Trophoblast cell (in vitro differentiated cells and primary cell): ENCODE data around the gene GRHPR.

ENCODE experiments used
- DNase-seq, 2 donors: peaks; one replicate each; pipeline ENCODE4 v3.0.0-alpha.2; 2016
- H2AFZ ChIP-seq: 2 replicates; pipeline ENCODE4 v1.6.1; 2013; ENCODE audit warnings: low read length, moderate library complexity, mild to moderate bottlenecking; ENCODE audit not compliant: insufficient read depth, poor library complexity
- H2AK5ac ChIP-seq: 2 replicates; pipeline ENCODE4 v1.6.1; 2013; ENCODE audit warnings: mild to moderate bottlenecking, low read length
- H2BK120ac ChIP-seq: 2 replicates; pipeline ENCODE4 v1.6.1; 2013; ENCODE audit warnings: low read length, mild to moderate bottlenecking, moderate library complexity; ENCODE audit not compliant: insufficient read depth, poor library complexity
- H2BK12ac ChIP-seq: 2 replicates; pipeline ENCODE4 v1.6.1; 2013; ENCODE audit warnings: mild to moderate bottlenecking, low read length, moderate library complexity
- H2BK5ac ChIP-seq: 2 replicates; pipeline ENCODE4 v1.6.1; 2013; ENCODE audit warnings: low read length, low read depth, moderate library complexity, mild to moderate bottlenecking; ENCODE audit not compliant: poor library complexity
- H3K14ac ChIP-seq: 2 replicates; pipeline ENCODE4 v1.6.1; 2013; ENCODE audit warnings: mild to moderate bottlenecking, low read length
- H3K18ac ChIP-seq: 2 replicates; pipeline ENCODE4 v1.6.1; 2013; ENCODE audit warnings: mild to moderate bottlenecking, low read length
- H3K23ac ChIP-seq: 2 replicates; pipeline ENCODE4 v1.6.1; 2013; ENCODE audit warnings: low read length
- H3K27ac ChIP-seq: 2 replicates; pipeline ENCODE4 v1.5.1; 2013; ENCODE audit warnings: low read depth, mild to moderate bottlenecking, inconsistent platforms, low read length, moderate library complexity
- H3K27me3 ChIP-seq: 2 replicates; pipeline ENCODE4 v1.6.1; 2013; ENCODE audit warnings: inconsistent platforms, mild to moderate bottlenecking, low read length, moderate library complexity; ENCODE audit not compliant: insufficient read depth
- H3K36me3 ChIP-seq, 2 experiments: 1 replicate in 1 of 2; 2 replicates in 1 of 2; pipeline ENCODE4 v1.6.1; 2013; ENCODE audit warnings: low read length in 2 of 2, mild to moderate bottlenecking in 2 of 2, moderate library complexity in 1 of 2; ENCODE audit not compliant: insufficient read depth in 2 of 2, control insufficient read depth in 1 of 2
- H3K4ac ChIP-seq: 2 replicates; pipeline ENCODE4 v1.6.1; 2013; ENCODE audit warnings: low read depth, mild to moderate bottlenecking, low read length, moderate library complexity
- H3K4me1 ChIP-seq, 2 experiments: 1 replicate in 1 of 2; 2 replicates in 1 of 2; pipeline ENCODE4 v1.6.1; 2013; ENCODE audit warnings: low read length in 2 of 2, mild to moderate bottlenecking in 2 of 2, moderate library complexity in 1 of 2; ENCODE audit not compliant: insufficient read depth in 2 of 2, control insufficient read depth in 1 of 2
- H3K4me2 ChIP-seq: 2 replicates; pipeline ENCODE4 v1.6.1; 2013; ENCODE audit warnings: inconsistent platforms, mild to moderate bottlenecking, low read length, moderate library complexity
- H3K4me3 ChIP-seq: 2 replicates; pipeline ENCODE4 v1.5.1; 2013; ENCODE audit warnings: mild to moderate bottlenecking, low read depth, low read length, inconsistent platforms
- H3K79me1 ChIP-seq: one replicate; pipeline ENCODE4 v1.6.1; 2013; ENCODE audit warnings: low read length
- H3K79me2 ChIP-seq: 2 replicates; pipeline ENCODE4 v1.6.1; 2013; ENCODE audit warnings: low read length, mild to moderate bottlenecking; ENCODE audit not compliant: control insufficient read depth, insufficient read depth, poor library complexity
- H3K9ac ChIP-seq: 2 replicates; pipeline ENCODE4 v1.6.1; 2013; ENCODE audit warnings: mild to moderate bottlenecking, low read length
- H3K9me3 ChIP-seq: 2 replicates; pipeline ENCODE4 v1.6.1; 2013; ENCODE audit warnings: low read depth, mild to moderate bottlenecking, control low read depth, inconsistent platforms, low read length; ENCODE audit not compliant: insufficient read depth
- H4K12ac ChIP-seq: 2 replicates; pipeline ENCODE4 v1.6.1; 2013; ENCODE audit warnings: low read depth, mild to moderate bottlenecking, low read length, moderate library complexity
- H4K8ac ChIP-seq: 2 replicates; pipeline ENCODE4 v1.6.1; 2013; ENCODE audit warnings: low read depth, mild to moderate bottlenecking, low read length, moderate library complexity
- H4K91ac ChIP-seq: one replicate; pipeline ENCODE4 v1.6.1; 2013; ENCODE audit warnings: low read depth, mild to moderate bottlenecking, low read length, moderate library complexity
- WGBS: extraction: QIAGEN DNeasy Blood & Tissue Kit; methylation state at CpG from one replicate; pipeline ENCODE4 v1.1.7; 2013; ENCODE audit warnings: missing lambda C conversion rate; ENCODE audit not compliant: insufficient read length, insufficient coverage; ENCODE audit errors: extremely low coverage; 5-methylcytosine and 5-hydroxymethylcytosine counted together

Gene GRHPR

GRCh38 chr9:37419204-37419603 lies 3.3 kb upstream of the GRHPR start:
- no peaks in the 10 kb centered on the region for H3K9me3 ChIP-seq

DNA sequence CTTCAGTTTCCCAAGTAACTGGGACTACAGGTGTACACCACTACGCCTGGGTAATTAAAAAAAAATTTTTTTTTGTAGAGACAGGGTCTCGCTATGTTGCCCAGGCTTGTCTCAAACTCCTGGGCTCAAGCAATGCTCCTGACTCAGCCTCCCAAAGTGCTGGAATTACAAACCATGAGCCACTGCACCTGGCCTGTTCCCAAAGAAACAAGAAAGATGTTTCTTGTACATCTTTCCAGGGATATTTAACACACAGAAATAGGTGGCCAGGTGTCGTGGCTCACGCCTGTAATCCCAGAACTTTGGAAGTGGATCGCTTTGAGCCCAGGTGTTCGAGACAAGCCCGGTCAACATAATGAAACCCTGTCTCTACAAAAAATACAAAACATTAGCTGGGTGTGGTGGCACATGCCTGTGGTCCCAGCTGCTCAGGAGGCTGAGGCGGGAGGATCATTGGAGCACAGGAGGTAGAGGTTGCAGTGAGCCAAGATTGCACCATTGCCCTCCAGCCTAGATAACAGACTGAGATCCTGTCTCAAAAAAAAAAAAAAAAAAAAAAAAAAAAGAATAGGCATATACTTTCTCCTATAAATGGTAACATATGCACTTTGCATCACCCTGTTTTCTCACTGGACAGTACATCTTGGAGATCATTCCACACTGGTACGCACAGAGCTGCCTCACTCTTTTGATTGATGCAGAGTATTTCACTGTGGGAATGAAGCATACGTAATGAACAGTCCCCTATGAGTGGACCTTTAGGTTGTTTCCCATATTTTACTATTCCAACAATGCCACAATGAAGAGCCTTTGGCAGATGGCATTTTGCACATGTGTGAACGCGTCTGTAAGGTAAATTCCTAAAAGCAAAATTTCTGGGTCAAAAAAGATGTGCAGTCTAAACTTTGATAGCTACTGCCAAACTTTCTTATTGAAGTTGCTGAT lies 2.0 kb upstream of the GRHPR start:
- Histone ChIP-seq H3K4me3 (no peak overlapping the region), H4K91ac (no peak overlapping the region), H2BK5ac (no peak overlapping the region), H3K27me3 (no peaks in the 10 kb centered on the region), H3K36me3 (peaks cover 1 to 3% of the 10 kb centered on the region in 2 experiments), H3K18ac (no peak overlapping the region), H4K8ac (no peak overlapping the region), H3K4me2 (no peak overlapping the region), H3K79me1 (peaks cover 6% of the 10 kb centered on the region), H3K4me1 (peaks cover 1 to 14% of the 10 kb centered on the region in 2 experiments), H2AFZ (no peak overlapping the region), H3K14ac (no peak overlapping the region), H3K23ac (no peak overlapping the region), H2BK120ac (no peak overlapping the region), H3K27ac (no peak overlapping the region), H2BK12ac (no peak overlapping the region), H3K9me3 (peaks cover 1% of the 10 kb centered on the region), H2AK5ac (no peak overlapping the region), H3K9ac (no peak overlapping the region), H3K4ac (no peak overlapping the region), H4K12ac (no peak overlapping the region), H3K79me2 (peaks cover 13% of the 10 kb centered on the region)
- WGBS, result no CpG with 5 or more reads among the region's 12 CpGs
- peak; percentile 70 to 76 for DNase-seq

More at GRCh38 chr9:37419204-37419603, 3.3 kb upstream of the GRHPR start:
- H2BK5ac ChIP-seq, result no peak overlapping the region
- H4K12ac ChIP-seq, result no peak overlapping the region
- H3K79me1 ChIP-seq, result peaks cover 12% of the 10 kb centered on the region
- H2BK12ac ChIP-seq, result no peak overlapping the region
- no peak overlapping the region for H3K14ac ChIP-seq
- no peak overlapping the region for H3K4me3 ChIP-seq
- no CpG with 5 or more reads among the region's 5 CpGs for WGBS
- H2BK120ac ChIP-seq, result no peak overlapping the region
- no peak overlapping the region for H4K91ac ChIP-seq
- H3K4ac ChIP-seq, result no peak overlapping the region
- peaks cover 11% of the 10 kb centered on the region for H3K79me2 ChIP-seq
- H3K27ac ChIP-seq, result no peak overlapping the region
- H3K4me2 ChIP-seq, result no peak overlapping the region
- H3K27me3 ChIP-seq, result no peaks in the 10 kb centered on the region
- no peak overlapping the region for H3K23ac ChIP-seq
- H4K8ac ChIP-seq, result no peak overlapping the region
- H2AK5ac ChIP-seq, result no peak overlapping the region
- no peak overlapping the region for H3K18ac ChIP-seq
- peaks cover 6 to 17% of the 10 kb centered on the region in 2 experiments for H3K4me1 ChIP-seq
- H3K36me3 ChIP-seq, result no peaks in the 10 kb centered on the region
- H3K9ac ChIP-seq, result no peak overlapping the region
- H2AFZ ChIP-seq, result no peak overlapping the region
- no peak for DNase-seq

DNA sequence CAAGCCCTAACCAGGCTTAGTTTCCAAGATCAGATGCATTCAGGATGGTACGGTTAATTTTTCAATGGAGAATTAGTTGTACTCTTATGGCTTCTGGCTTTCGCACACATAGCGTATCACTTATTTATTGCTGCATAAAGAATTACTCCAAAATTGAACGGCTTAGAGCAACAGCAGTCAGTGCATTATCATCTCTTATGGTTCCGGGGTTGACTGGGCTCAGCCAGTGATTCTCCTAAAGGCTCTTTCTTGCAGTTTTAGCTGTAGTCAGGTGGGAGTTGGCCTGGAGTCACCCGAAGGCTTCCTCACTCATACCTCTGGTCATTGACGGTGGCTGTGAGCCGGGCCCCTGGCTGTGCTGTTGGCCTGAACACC lies 595 bp upstream of the GRHPR start:
- Histone ChIP-seq H3K9me3 (peaks cover 1% of the 10 kb centered on the region), H2BK120ac (no peak overlapping the region)
- no CpG with 5 or more reads among the region's 8 CpGs for WGBS

GRCh38 chr9:37423508-37423907 lies 1.0 kb downstream of the GRHPR start:
- Histone ChIP-seq H3K27ac (no peak overlapping the region), H3K14ac (no peak overlapping the region), H3K79me2 (peaks cover 13% of the 10 kb centered on the region), H3K79me1 (peaks cover 6% of the 10 kb centered on the region), H3K4me2 (peak overlapping the region; percentile 85), H2AFZ (no peak overlapping the region), H3K9ac (no peak overlapping the region), H3K4me3 (no peak overlapping the region), H3K27me3 (no peaks in the 10 kb centered on the region), H3K4ac (peak overlapping the region; percentile 80), H3K4me1 (peaks cover 0 to 11% of the 10 kb centered on the region in 2 experiments), H2BK120ac (no peak overlapping the region), H4K12ac (no peak overlapping the region), H3K18ac (no peak overlapping the region), H2BK5ac (no peak overlapping the region), H4K8ac (no peak overlapping the region), H2BK12ac (no peak overlapping the region), H3K36me3 (peaks cover 26 to 27% of the 10 kb centered on the region in 2 experiments), H4K91ac (no peak overlapping the region), H2AK5ac (no peak overlapping the region), H3K23ac (no peak overlapping the region), H3K9me3 (peaks cover 1% of the 10 kb centered on the region)
- DNase-seq, result no peak
- no CpG with 5 or more reads among the region's 2 CpGs for WGBS

More for the DNA sequence above, 595 bp upstream of the GRHPR start:
- peak in 1 of 2 donors; percentile 28 for DNase-seq
- Histone ChIP-seq H2AFZ (peak overlapping the region; percentile 42), H2BK12ac (no peak overlapping the region), H3K27me3 (no peaks in the 10 kb centered on the region), H3K23ac (no peak overlapping the region), H3K4ac (no peak overlapping the region), H3K9ac (no peak overlapping the region), H4K12ac (peak overlapping the region; percentile 68), H3K18ac (peak overlapping the region; percentile 24), H3K27ac (peak overlapping the region; percentile 22), H3K4me2 (peak overlapping the region; percentile 85), H3K79me1 (peaks cover 6% of the 10 kb centered on the region), H3K4me1 (peaks cover 0 to 14% of the 10 kb centered on the region in 2 experiments), H3K79me2 (peaks cover 13% of the 10 kb centered on the region), H3K14ac (no peak overlapping the region), H3K4me3 (peak overlapping the region; percentile 98), H2AK5ac (no peak overlapping the region), H2BK5ac (peak overlapping the region; percentile 35), H4K91ac (peak overlapping the region; percentile 60), H4K8ac (peak overlapping the region; percentile 72), H3K36me3 (peaks cover 11 to 12% of the 10 kb centered on the region in 2 experiments)
